NB4 (cell line): ENCODE data around the gene ADSS1.

ENCODE experiments used
- CTCF ChIP-seq: IDR thresholded peaks from one replicate; pipeline ENCODE4 v1.5.1; 2012; ENCODE audit warnings: low read depth, low read length
- MAX ChIP-seq: IDR thresholded peaks from 2 replicates; pipeline ENCODE4 v1.6.1; 2011; ENCODE audit warnings: low read depth, low read length
- MYC ChIP-seq: IDR thresholded peaks from 2 replicates; pipeline ENCODE4 v1.6.1; 2011; ENCODE audit warnings: low read depth, low read length
- POLR2A ChIP-seq: IDR thresholded peaks from 2 replicates; pipeline ENCODE4 v1.6.1; 2011; ENCODE audit warnings: mild to moderate bottlenecking; ENCODE audit not compliant: insufficient read length; ENCODE audit errors: extremely low read depth

- TF ChIP-seq CTCF (no peak), MAX (no peak), MYC (no peak), POLR2A (no peak)
Observed at GRCh38 chr14:104712881-104713734, 10.9 kb upstream of the ADSS1 start.
